Activated CD8-positive, alpha-beta memory T cell treated with anti-CD3 and anti-CD28 coated beads, Interleukin-2, amount 10 ng/mL, durations not matched to agents 7 days and 5 days (primary cell): ENCODE data around the gene LAG3. TPM values are rescaled to one million over a fixed set of nuclear protein-coding genes. Genes with fewer than 3 reads are reported as not detected.

ENCODE experiments used
- ATAC-seq: fragments of 150-1000 bp; cut with Tn5 transposase; one replicate; pipeline ENCODE4 v1.10.0; 2021; ENCODE audit warnings: moderate library complexity
- CTCF ChIA-PET: fragments of 350-600 bp; sonication (Branson Sonifier 250); formaldehyde crosslinking; loops from one replicate; lab custom pipeline; 2021; ENCODE audit warnings: antibody characterized with exemption; lab: Charles Lee
- DNase-seq: peaks from one replicate; pipeline ENCODE4 v3.0.0-alpha.2; 2020
- H3K27ac Mint-ChIP-seq: one replicate; pipeline ENCODE4 v1.8.0; 2021; ENCODE audit warnings: mild to moderate bottlenecking, mixed read lengths
- H3K27me3 Mint-ChIP-seq: one replicate; pipeline ENCODE4 v1.8.0; 2021; ENCODE audit warnings: mixed read lengths
- H3K36me3 Mint-ChIP-seq: one replicate; pipeline ENCODE4 v1.8.0; 2021; ENCODE audit warnings: mild to moderate bottlenecking, mixed read lengths
- H3K4me1 Mint-ChIP-seq: one replicate; pipeline ENCODE4 v1.8.0; 2021; ENCODE audit warnings: mixed read lengths
- H3K4me3 Mint-ChIP-seq: one replicate; pipeline ENCODE4 v1.8.0; 2021; ENCODE audit warnings: mild to moderate bottlenecking, moderate library complexity, mixed read lengths
- H3K9me3 Mint-ChIP-seq: one replicate; pipeline ENCODE4 v1.8.0; 2022; ENCODE audit warnings: low read depth, mixed read lengths
- total RNA-seq, 2 experiments: library from RNA; stranded (reverse); gene quantifications; one replicate each; pipeline ENCODE4 v1.2.3, GENCODE V29; 2021

Gene LAG3
- total RNA-seq, 2 experiments from 2014 or later, result 320 to 420 TPM

- CTCF ChIA-PET, result interaction anchor here (0.6 to 12.3 kb wide), 18 partner anchors 8 to 160 kb away, joined by 3 to 117 read pairs (median 4); partner anchors contain the start of genes COPS7A, MLF2, P3H3 and PTMS
- Mint-ChIP-seq H3K4me1 (peaks cover 60% of the 10 kb centered on the region), H3K27me3 (no peaks in the 10 kb centered on the region), H3K36me3 (peaks cover 46% of the 10 kb centered on the region), H3K27ac (peak overlapping the region; percentile 80), H3K4me3 (peak overlapping the region; percentile 52), H3K9me3 (no peaks in the 10 kb centered on the region)
- peak; percentile 94 for DNase-seq
- peak; percentile 70 for ATAC-seq
Observed at GRCh38 chr12:6778574-6779550, 6.5 kb downstream of the LAG3 start.

- H3K36me3 Mint-ChIP-seq, result peaks cover 37% of the 10 kb centered on the region
- no peaks in the 10 kb centered on the region for H3K9me3 Mint-ChIP-seq
- H3K4me3 Mint-ChIP-seq, result no peak overlapping the region
- H3K27me3 Mint-ChIP-seq, result no peaks in the 10 kb centered on the region
- ATAC-seq, result no peak
- peaks cover 57% of the 10 kb centered on the region for H3K4me1 Mint-ChIP-seq
- peak overlapping the region; percentile 80 for H3K27ac Mint-ChIP-seq
- CTCF ChIA-PET, result interaction anchor here (0.6 to 12.3 kb wide), 13 partner anchors 12 to 242 kb away, joined by 3 to 117 read pairs (median 6); partner anchors contain the start of genes COPS7A, MLF2, P3H3 and PTMS
- no peak for DNase-seq
Observed at GRCh38 chr12:6779708-6780432, 7.5 kb downstream of the LAG3 start.

- H3K27me3 Mint-ChIP-seq, result no peaks in the 10 kb centered on the region
- CTCF ChIA-PET, result interaction anchor here (0.9 to 12.3 kb wide), 12 partner anchors 12 to 243 kb away, joined by 3 to 117 read pairs (median 6); partner anchors contain the start of genes COPS7A, MLF2, P3H3 and PTMS
- H3K36me3 Mint-ChIP-seq, result peaks cover 30% of the 10 kb centered on the region
- H3K4me3 Mint-ChIP-seq, result no peak overlapping the region
- no peaks in the 10 kb centered on the region for H3K9me3 Mint-ChIP-seq
- H3K27ac Mint-ChIP-seq, result peak overlapping the region; percentile 64
- no peak for ATAC-seq
- no peak for DNase-seq
- peaks cover 53% of the 10 kb centered on the region for H3K4me1 Mint-ChIP-seq
Observed at GRCh38 chr12:6780573-6780972, 8.3 kb downstream of the LAG3 start.

- H3K4me3 Mint-ChIP-seq, result no peak overlapping the region
- H3K9me3 Mint-ChIP-seq, result no peaks in the 10 kb centered on the region
- ATAC-seq, result no peak
- no peaks in the 10 kb centered on the region for H3K27me3 Mint-ChIP-seq
- CTCF ChIA-PET, result interaction anchor here (6.1 to 12.3 kb wide), 3 partner anchors 14 to 44 kb away, joined by 54 to 117 read pairs (median 108); partner anchors contain the start of genes MLF2, P3H3 and PTMS
- no peak for DNase-seq
- H3K36me3 Mint-ChIP-seq, result peaks cover 14% of the 10 kb centered on the region
- peaks cover 42% of the 10 kb centered on the region for H3K4me1 Mint-ChIP-seq
- H3K27ac Mint-ChIP-seq, result no peak overlapping the region
Observed at GRCh38 chr12:6782119-6782518, 9.8 kb downstream of the LAG3 start.

- no peaks in the 10 kb centered on the region for H3K27me3 Mint-ChIP-seq
- H3K9me3 Mint-ChIP-seq, result no peaks in the 10 kb centered on the region
- peaks cover 6% of the 10 kb centered on the region for H3K36me3 Mint-ChIP-seq
- ATAC-seq (no peak), DNase-seq (no peak)
- peaks cover 33% of the 10 kb centered on the region for H3K4me1 Mint-ChIP-seq
- CTCF ChIA-PET, result interaction anchor here (6.1 to 12.3 kb wide), 3 partner anchors 15 to 43 kb away, joined by 54 to 117 read pairs (median 108); partner anchors contain the start of genes MLF2, P3H3 and PTMS
- H3K27ac Mint-ChIP-seq, result no peak overlapping the region
- no peak overlapping the region for H3K4me3 Mint-ChIP-seq
Observed at GRCh38 chr12:6782850-6783566, 10.7 kb downstream of the LAG3 start.

- H3K4me1 Mint-ChIP-seq, result peaks cover 25% of the 10 kb centered on the region
- no peaks in the 10 kb centered on the region for H3K36me3 Mint-ChIP-seq
- H3K4me3 Mint-ChIP-seq, result no peak overlapping the region
- CTCF ChIA-PET, result interaction anchor here (1.1 to 12.3 kb wide), 5 partner anchors 16 to 53 kb away, joined by 3 to 117 read pairs (median 54); partner anchors contain the start of genes MLF2, P3H3 and PTMS
- no peak for DNase-seq
- H3K27me3 Mint-ChIP-seq, result no peaks in the 10 kb centered on the region
- H3K27ac Mint-ChIP-seq, result no peak overlapping the region
- no peak for ATAC-seq
- no peaks in the 10 kb centered on the region for H3K9me3 Mint-ChIP-seq
Observed at GRCh38 chr12:6783828-6784227, 11.5 kb downstream of the LAG3 start.

GRCh38 chr12:6784296-6784695 lies 12.0 kb downstream of the LAG3 start:
- DNase-seq (no peak), ATAC-seq (no peak)
- peaks cover 23% of the 10 kb centered on the region for H3K4me1 Mint-ChIP-seq
- H3K36me3 Mint-ChIP-seq, result no peaks in the 10 kb centered on the region
- H3K9me3 Mint-ChIP-seq, result no peaks in the 10 kb centered on the region
- CTCF ChIA-PET, result interaction anchor here (1.0 to 12.3 kb wide), 6 partner anchors 17 to 52 kb away, joined by 3 to 117 read pairs (median 28); partner anchors contain the start of genes MLF2, P3H3 and PTMS
- no peak overlapping the region for H3K27ac Mint-ChIP-seq
- peaks cover 1% of the 10 kb centered on the region for H3K27me3 Mint-ChIP-seq
- H3K4me3 Mint-ChIP-seq, result no peak overlapping the region

GRCh38 chr12:6784761-6785160 lies 12.4 kb downstream of the LAG3 start:
- no peak for DNase-seq
- Mint-ChIP-seq H3K9me3 (no peaks in the 10 kb centered on the region), H3K36me3 (no peaks in the 10 kb centered on the region), H3K27me3 (peaks cover 6% of the 10 kb centered on the region), H3K27ac (no peak overlapping the region), H3K4me1 (peaks cover 20% of the 10 kb centered on the region), H3K4me3 (no peak overlapping the region)
- CTCF ChIA-PET, result interaction anchor here (1.0 to 12.3 kb wide), 5 partner anchors 17 to 52 kb away, joined by 3 to 117 read pairs (median 3); partner anchors contain the start of genes MLF2, P3H3 and PTMS
- no peak for ATAC-seq

GRCh38 chr12:6786416-6787094 lies 14.2 kb downstream of the LAG3 start:
- no peaks in the 10 kb centered on the region for H3K36me3 Mint-ChIP-seq
- CTCF ChIA-PET, result interaction anchor here (0.7 to 2.3 kb wide), 6 partner anchors 8 to 50 kb away, joined by 3 to 9 read pairs (median 4); partner anchors contain the start of genes MLF2 and PTMS

GRCh38 chr12:6787309-6787708 lies 15.0 kb downstream of the LAG3 start:
- no peak for DNase-seq
- Mint-ChIP-seq H3K9me3 (no peaks in the 10 kb centered on the region), H3K27ac (no peak overlapping the region), H3K27me3 (peaks cover 8% of the 10 kb centered on the region), H3K4me3 (no peak overlapping the region), H3K36me3 (no peaks in the 10 kb centered on the region), H3K4me1 (peaks cover 16% of the 10 kb centered on the region)
- CTCF ChIA-PET, result interaction anchor here (0.7 to 2.3 kb wide), 6 partner anchors 9 to 219 kb away, joined by 3 to 9 read pairs (median 4); partner anchors contain the start of genes MLF2, NOP2 and PTMS
- no peak for ATAC-seq

More at GRCh38 chr12:6786416-6787094, 14.2 kb downstream of the LAG3 start:
- Mint-ChIP-seq H3K27me3 (peaks cover 7% of the 10 kb centered on the region), H3K27ac (no peak overlapping the region), H3K9me3 (no peaks in the 10 kb centered on the region), H3K4me1 (peaks cover 8% of the 10 kb centered on the region), H3K4me3 (no peak overlapping the region)
- no peak for ATAC-seq
- no peak for DNase-seq

- Mint-ChIP-seq H3K9me3 (no peaks in the 10 kb centered on the region), H3K27ac (no peak within 1 kb of the TSS), H3K36me3 (no peaks in the 10 kb centered on the region), H3K27me3 (peaks cover 15% of the 10 kb centered on the region), H3K4me1 (peaks cover 27% of the 10 kb centered on the region), H3K4me3 (no peak within 1 kb of the TSS)
- ATAC-seq (peak; percentile 22), DNase-seq (no peak)
- CTCF ChIA-PET, result no interaction called here
Observed at GRCh38 chr12:6788972-6789924, 16.9 kb downstream of the LAG3 start, which contains the start of gene CD4. Gene CD4, plus strand, starts transcription at chr12:6789528. Its CDS starts 10,611 bp downstream, at chr12:6800139.
